NCI-H2196 treated with DMSO at 0.1 percent for 48 hours (cell line): ENCODE data around the gene OR8U1.
"Not testable (repeated sequence)": the region's sequence is repeated elsewhere in the genome, so short reads cannot be mapped to it uniquely, and the experiment has no call there.

Source experiments
- DNase-seq: peaks from one replicate; lab custom pipeline; 2025; ENCODE audit not compliant: unreplicated experiment; lab: John Stamatoyannopoulos, UW

The OR8U1 gene

GRCh38 chr11:56375324-56375723 is at the start of gene OR8U1:
TSS of gene OR8U1 (plus strand) at chr11:56375624. CDS start at chr11:56375624, 0 bp downstream.
- DNase-seq, result no peak

GRCh38 chr11:56331861-56332491 is 43.4 kb upstream of the OR8U1 start:
- no peak for DNase-seq

- no peak for DNase-seq
These were observed 42.3 kb upstream of the OR8U1 start for GRCh38 chr11:56333156-56333555.

- no peak for DNase-seq
These were observed 35.1 kb upstream of the OR8U1 start for GRCh38 chr11:56340289-56340688.

- DNase-seq, result no peak
These were observed 29.7 kb upstream of the OR8U1 start, which contains the start of gene OR8K1 for GRCh38 chr11:56345739-56346138. TSS of gene OR8K1 (plus strand) at chr11:56346039. CDS start at chr11:56346039, 0 bp downstream.

GRCh38 chr11:56353991-56354390 is 21.4 kb upstream of the OR8U1 start, which contains the start of gene OR8J1:
TSS of gene OR8J1 (plus strand) at chr11:56354291. CDS start at chr11:56360247, 5,956 bp downstream.
- no peak for DNase-seq

GRCh38 chr11:56380120-56380519 is 4.7 kb downstream of the OR8U1 start:
- no peak for DNase-seq

GRCh38 chr11:56394381-56394780 is 19.0 kb downstream of the OR8U1 start:
- no peak for DNase-seq

- no peak for DNase-seq
These were observed 20.6 kb downstream of the OR8U1 start for GRCh38 chr11:56396047-56396446.

- not testable (repeated sequence) for DNase-seq
These were observed 26.5 kb downstream of the OR8U1 start for GRCh38 chr11:56401858-56402461.

GRCh38 chr11:56404393-56404792 is 29.0 kb downstream of the OR8U1 start:
- no peak for DNase-seq

- DNase-seq, result no peak
These were observed 35.4 kb downstream of the OR8U1 start for GRCh38 chr11:56410801-56411200.

- DNase-seq, result no peak
These were observed 37.0 kb downstream of the OR8U1 start, which contains the start of gene OR5AL1 for GRCh38 chr11:56412396-56412795. TSS of gene OR5AL1 (plus strand) at chr11:56412696.
